ENCODE measurements around the gene CCNT2. TPM values are rescaled to one million over a fixed set of nuclear protein-coding genes. Genes with fewer than 3 reads are reported as not detected.

The CCNT2 gene
- total RNA-seq, 1 experiment from 2014 or later: 39.4 TPM

DNA sequence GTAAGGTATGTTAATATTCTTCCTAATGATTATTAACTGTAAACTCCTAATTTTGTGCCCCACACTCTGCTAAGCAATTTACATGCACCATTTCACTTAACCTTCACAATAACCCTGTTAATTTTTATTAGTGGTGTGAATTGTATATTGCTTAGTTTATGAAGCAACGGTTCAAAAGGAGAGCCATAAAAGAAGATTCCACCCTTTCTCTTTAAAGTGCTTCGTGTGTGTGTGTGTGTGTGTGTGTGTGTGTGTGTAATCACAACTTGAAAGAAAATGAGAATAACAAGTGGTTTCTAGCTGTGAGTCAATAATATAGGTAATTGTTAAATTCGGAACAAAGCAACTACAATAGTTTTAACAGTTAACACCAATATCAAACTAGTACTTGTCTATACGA lies 60.6 kb downstream of the CCNT2 start:
- H3K4me3 Mint-ChIP-seq (ENCODE audit: unreplicated experiment): no peak overlapping the region
- Histone ChIP-seq H3K27me3 (replicated peaks; ENCODE audit: control insufficient read depth, insufficient read depth, low read length) (no peaks in the 10 kb centered on the region; the same call in 1 of the 2 replicates), H3K9me3 (no peaks in the 10 kb centered on the region), H3K36me3 (ENCODE audit: control insufficient read depth, insufficient read depth, low read length) (no peaks in the 10 kb centered on the region), H3K4me1 (no peaks in the 10 kb centered on the region), H3K4me3 (ENCODE audit: low read depth, low read length) (no peak overlapping the region)
- POLR2A ChIA-PET: no interaction called here
- H3K36me3 Mint-ChIP-seq (ENCODE audit: insufficient read depth, unreplicated experiment): no peaks in the 10 kb centered on the region
- CTCF ChIA-PET: no interaction called here
- intact Hi-C loops (cut with micrococcal nuclease; ENCODE audit: unreplicated experiment): no loop called here
- H3K4me1 Mint-ChIP-seq (ENCODE audit: low read depth, unreplicated experiment): no peaks in the 10 kb centered on the region
- no peak overlapping the region for H3K27ac Mint-ChIP-seq (ENCODE audit: unreplicated experiment)
- no peak for DNase-seq
- TF ChIP-seq, protein P1, sequence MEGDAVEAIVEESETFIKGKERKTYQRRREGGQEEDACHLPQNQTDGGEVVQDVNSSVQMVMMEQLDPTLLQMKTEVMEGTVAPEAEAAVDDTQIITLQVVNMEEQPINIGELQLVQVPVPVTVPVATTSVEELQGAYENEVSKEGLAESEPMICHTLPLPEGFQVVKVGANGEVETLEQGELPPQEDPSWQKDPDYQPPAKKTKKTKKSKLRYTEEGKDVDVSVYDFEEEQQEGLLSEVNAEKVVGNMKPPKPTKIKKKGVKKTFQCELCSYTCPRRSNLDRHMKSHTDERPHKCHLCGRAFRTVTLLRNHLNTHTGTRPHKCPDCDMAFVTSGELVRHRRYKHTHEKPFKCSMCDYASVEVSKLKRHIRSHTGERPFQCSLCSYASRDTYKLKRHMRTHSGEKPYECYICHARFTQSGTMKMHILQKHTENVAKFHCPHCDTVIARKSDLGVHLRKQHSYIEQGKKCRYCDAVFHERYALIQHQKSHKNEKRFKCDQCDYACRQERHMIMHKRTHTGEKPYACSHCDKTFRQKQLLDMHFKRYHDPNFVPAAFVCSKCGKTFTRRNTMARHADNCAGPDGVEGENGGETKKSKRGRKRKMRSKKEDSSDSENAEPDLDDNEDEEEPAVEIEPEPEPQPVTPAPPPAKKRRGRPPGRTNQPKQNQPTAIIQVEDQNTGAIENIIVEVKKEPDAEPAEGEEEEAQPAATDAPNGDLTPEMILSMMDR (IDR thresholded peaks at IDR 0.05; ENCODE audit: insufficient read depth in 1 of 2, low read depth in 1 of 2, low read length in 1 of 2, severe bottlenecking in 1 of 2, unreplicated experiment in 1 of 2): no peak
- H3K27me3 Mint-ChIP-seq (ENCODE audit: insufficient read depth, unreplicated experiment): no peaks in the 10 kb centered on the region
- no TSS peak for BruUV-seq (replicated peaks)
- H3K9me3 Mint-ChIP-seq (ENCODE audit: unreplicated experiment): no peaks in the 10 kb centered on the region

DNA sequence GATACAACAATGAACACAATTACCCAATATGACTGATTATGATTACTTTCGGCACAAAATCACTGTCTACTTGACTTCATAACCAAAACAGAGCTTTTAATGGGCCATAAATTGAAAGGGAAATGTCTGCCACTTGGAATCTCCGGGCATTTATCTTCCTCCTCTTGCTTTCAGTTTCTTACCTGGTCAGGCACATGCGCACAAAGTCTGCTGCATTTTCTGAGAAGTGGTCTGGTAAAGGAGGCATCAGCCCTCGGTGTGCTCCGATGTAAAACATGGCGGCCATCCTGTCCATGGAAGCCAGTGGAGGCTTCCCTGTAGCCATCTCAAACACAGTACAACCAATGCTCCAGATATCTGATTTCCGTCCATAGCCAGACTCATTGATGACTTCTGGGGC lies 62.0 kb downstream of the CCNT2 start:
- BruUV-seq (replicated peaks): no TSS peak
- ChIA-PET CTCF (no interaction called here), POLR2A (no interaction called here)
- Mint-ChIP-seq H3K27ac (ENCODE audit: unreplicated experiment) (no peak overlapping the region), H3K9me3 (ENCODE audit: unreplicated experiment) (no peaks in the 10 kb centered on the region), H3K4me1 (ENCODE audit: low read depth, unreplicated experiment) (no peaks in the 10 kb centered on the region), H3K36me3 (ENCODE audit: insufficient read depth, unreplicated experiment) (no peaks in the 10 kb centered on the region), H3K4me3 (ENCODE audit: unreplicated experiment) (no peak overlapping the region), H3K27me3 (ENCODE audit: insufficient read depth, unreplicated experiment) (no peaks in the 10 kb centered on the region)
- intact Hi-C loops (cut with micrococcal nuclease; ENCODE audit: unreplicated experiment): no loop called here
- Histone ChIP-seq H3K4me1 (no peaks in the 10 kb centered on the region), H3K9me3 (no peaks in the 10 kb centered on the region), H3K27me3 (replicated peaks; ENCODE audit: control insufficient read depth, insufficient read depth, low read length) (no peaks in the 10 kb centered on the region; the same call in 1 of the 2 replicates), H3K36me3 (ENCODE audit: control insufficient read depth, insufficient read depth, low read length) (no peaks in the 10 kb centered on the region), H3K4me3 (ENCODE audit: low read depth, low read length) (no peak overlapping the region)
- TF ChIP-seq, protein P1 (IDR thresholded peaks at IDR 0.05; ENCODE audit: insufficient read depth in 1 of 2, low read depth in 1 of 2, low read length in 1 of 2, severe bottlenecking in 1 of 2, unreplicated experiment in 1 of 2): no peak
- DNase-seq: no peak

GRCh38 chr2:134982603-134983002 lies 64.0 kb downstream of the CCNT2 start:
- Mint-ChIP-seq H3K27me3 (ENCODE audit: insufficient read depth, unreplicated experiment) (peaks cover 9% of the 10 kb centered on the region), H3K4me1 (ENCODE audit: low read depth, unreplicated experiment) (no peaks in the 10 kb centered on the region), H3K27ac (ENCODE audit: unreplicated experiment) (no peak overlapping the region), H3K9me3 (ENCODE audit: unreplicated experiment) (no peaks in the 10 kb centered on the region), H3K36me3 (ENCODE audit: insufficient read depth, unreplicated experiment) (no peaks in the 10 kb centered on the region), H3K4me3 (ENCODE audit: unreplicated experiment) (no peak overlapping the region)
- no TSS peak for BruUV-seq (replicated peaks)
- CTCF ChIA-PET: no interaction called here
- intact Hi-C loops (cut with micrococcal nuclease; ENCODE audit: unreplicated experiment): no loop called here
- POLR2A ChIA-PET: no interaction called here
- H3K27me3 ChIP-seq (replicated peaks; ENCODE audit: control insufficient read depth, insufficient read depth, low read length): no peaks in the 10 kb centered on the region
- no peak overlapping the region for H3K4me3 ChIP-seq (ENCODE audit: low read depth, low read length)
- no peak for DNase-seq
- TF ChIP-seq, protein P1 (IDR thresholded peaks at IDR 0.05; ENCODE audit: insufficient read depth in 1 of 2, low read depth in 1 of 2, low read length in 1 of 2, severe bottlenecking in 1 of 2, unreplicated experiment in 1 of 2): no peak
- H3K36me3 ChIP-seq (ENCODE audit: control insufficient read depth, insufficient read depth, low read length): no peaks in the 10 kb centered on the region
- H3K4me1 ChIP-seq: no peaks in the 10 kb centered on the region
- no peaks in the 10 kb centered on the region for H3K9me3 ChIP-seq

Measured in Caco-2 (cell line).